ENCODE data around the gene HSBP1L1. TPM values are rescaled to one million over a fixed set of nuclear protein-coding genes. Genes with fewer than 3 reads are reported as not detected.
A peak's percentile ranks its signal among the peaks of the same experiment; 100 is the strongest.

The HSBP1L1 gene
- total and polyA plus RNA-seq, 4 experiments from 2014 or later: 12.7 to 34.8 (median 24.5) TPM

DNA sequence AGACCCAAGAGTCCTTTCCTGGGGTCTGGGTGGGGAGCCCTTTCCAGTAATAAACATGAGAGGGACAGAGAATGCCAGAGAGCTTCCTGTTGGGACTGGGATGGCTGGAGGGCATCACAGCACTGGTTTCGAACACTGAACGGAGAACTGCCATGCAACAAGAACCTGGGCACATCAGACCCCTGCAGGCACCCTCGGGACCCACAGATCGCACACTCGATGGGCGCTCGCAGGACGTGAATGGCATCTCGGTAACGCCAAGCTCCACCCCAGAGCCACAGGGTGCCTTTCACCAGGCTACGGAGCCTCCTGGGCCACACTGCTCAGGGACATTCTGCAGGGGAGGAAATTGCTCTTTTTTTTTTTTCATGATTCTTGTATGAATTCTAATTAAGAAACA, 38.1 kb upstream of the HSBP1L1 start:
- CTCF ChIA-PET (ENCODE audit: partially characterized antibody): no interaction called here
- Mint-ChIP-seq H3K9me3 (peaks cover 0 to 27% (median 23%) of the 10 kb centered on the region in 8 donors), H3K4me3 (no peak overlapping the region), H3K27me3 (no peaks in the 10 kb centered on the region), H3K36me3 (peaks cover 63 to 71% of the 10 kb centered on the region in 2 donors), H3K4me1 (peaks cover 0 to 6% (median 1%) of the 10 kb centered on the region in 4 donors), H3K27ac (peak overlapping the region in 3 of 7 donors; percentile 12 to 52 (median 19))
- POLR2A ChIA-PET (ENCODE audit: partially characterized antibody): no interaction called here
- H3K9me3 ChIP-seq (ENCODE audit: control insufficient read depth in 1 of 2, low read length in 2 of 2): peaks cover 0 to 4% of the 10 kb centered on the region in 2 donors
- H3K27ac ChIP-seq (ENCODE audit: low read depth, low read length): no peak overlapping the region
- H3K27me3 ChIP-seq (ENCODE audit: insufficient read depth, low read length): no peaks in the 10 kb centered on the region
- intact Hi-C loops (cut with micrococcal nuclease): no loop called here
- H3K4me3 ChIP-seq (ENCODE audit: low read length in 2 of 2): no peak overlapping the region
- H3K4me1 ChIP-seq (ENCODE audit: insufficient read depth, low read length): no peaks in the 10 kb centered on the region
- DNase-seq: no peak
- peaks cover 5% of the 10 kb centered on the region for H3K36me3 ChIP-seq (ENCODE audit: insufficient read depth, low read length)

DNA sequence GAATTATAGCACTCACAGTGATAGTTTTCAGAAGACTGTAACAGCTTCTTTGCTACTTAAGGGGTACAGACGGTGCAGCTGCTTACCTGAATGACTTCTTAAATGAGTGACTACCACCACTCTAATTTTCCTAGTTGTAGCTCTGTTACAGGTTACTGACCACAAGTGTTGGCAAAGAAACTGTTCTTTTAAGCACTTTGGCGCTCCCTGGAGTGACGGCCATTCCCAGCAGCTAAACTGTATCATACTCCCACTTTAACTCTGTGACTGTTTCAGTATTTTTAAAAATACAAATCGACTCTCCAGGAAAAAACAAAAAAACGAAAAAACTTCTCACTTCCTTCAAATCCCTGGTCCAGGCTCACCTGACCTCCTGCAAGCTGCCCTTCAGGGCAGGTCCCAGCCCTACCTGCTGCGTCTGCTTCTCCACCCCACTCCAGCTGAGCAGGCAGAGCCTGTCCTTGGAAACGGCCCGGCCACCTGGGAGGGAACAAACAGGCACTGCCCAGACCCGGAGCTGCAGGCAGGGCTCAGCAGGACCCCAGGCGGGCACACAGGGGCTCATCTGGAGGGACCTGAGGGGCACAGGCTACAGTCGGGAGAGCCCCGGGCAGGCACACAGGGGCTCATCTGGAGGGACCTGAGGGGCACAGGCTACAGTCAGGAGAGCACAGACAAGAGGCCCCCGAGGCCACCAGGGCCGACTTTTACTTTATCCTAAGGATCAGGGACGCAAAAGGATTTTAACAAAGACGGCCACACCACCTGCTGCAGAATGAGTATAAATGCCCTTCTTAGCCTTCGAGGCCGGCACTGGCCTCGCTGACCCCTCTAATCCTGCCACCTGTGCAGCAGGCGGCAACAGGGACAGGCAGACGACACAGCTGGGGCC, 37.5 kb upstream of the HSBP1L1 start:
- POLR2A ChIA-PET (ENCODE audit: partially characterized antibody): no interaction called here
- Mint-ChIP-seq H3K9me3 (peaks cover 0 to 32% (median 26%) of the 10 kb centered on the region in 8 donors), H3K27me3 (no peaks in the 10 kb centered on the region), H3K4me3 (no peak overlapping the region), H3K27ac (no peak overlapping the region), H3K36me3 (peaks cover 63 to 72% of the 10 kb centered on the region in 2 donors), H3K4me1 (peaks cover 0 to 6% (median 2%) of the 10 kb centered on the region in 4 donors)
- Histone ChIP-seq H3K4me1 (ENCODE audit: insufficient read depth, low read length) (no peaks in the 10 kb centered on the region), H3K4me3 (ENCODE audit: low read length in 2 of 2) (no peak overlapping the region), H3K27me3 (ENCODE audit: insufficient read depth, low read length) (no peaks in the 10 kb centered on the region), H3K36me3 (ENCODE audit: insufficient read depth, low read length) (peaks cover 5% of the 10 kb centered on the region), H3K27ac (ENCODE audit: low read depth, low read length) (no peak overlapping the region), H3K9me3 (ENCODE audit: control insufficient read depth in 1 of 2, low read length in 2 of 2) (peaks cover 0 to 4% of the 10 kb centered on the region in 2 donors)
- DNase-seq: no peak
- intact Hi-C loops (cut with micrococcal nuclease): no loop called here
- CTCF ChIA-PET (ENCODE audit: partially characterized antibody): no interaction called here

DNA sequence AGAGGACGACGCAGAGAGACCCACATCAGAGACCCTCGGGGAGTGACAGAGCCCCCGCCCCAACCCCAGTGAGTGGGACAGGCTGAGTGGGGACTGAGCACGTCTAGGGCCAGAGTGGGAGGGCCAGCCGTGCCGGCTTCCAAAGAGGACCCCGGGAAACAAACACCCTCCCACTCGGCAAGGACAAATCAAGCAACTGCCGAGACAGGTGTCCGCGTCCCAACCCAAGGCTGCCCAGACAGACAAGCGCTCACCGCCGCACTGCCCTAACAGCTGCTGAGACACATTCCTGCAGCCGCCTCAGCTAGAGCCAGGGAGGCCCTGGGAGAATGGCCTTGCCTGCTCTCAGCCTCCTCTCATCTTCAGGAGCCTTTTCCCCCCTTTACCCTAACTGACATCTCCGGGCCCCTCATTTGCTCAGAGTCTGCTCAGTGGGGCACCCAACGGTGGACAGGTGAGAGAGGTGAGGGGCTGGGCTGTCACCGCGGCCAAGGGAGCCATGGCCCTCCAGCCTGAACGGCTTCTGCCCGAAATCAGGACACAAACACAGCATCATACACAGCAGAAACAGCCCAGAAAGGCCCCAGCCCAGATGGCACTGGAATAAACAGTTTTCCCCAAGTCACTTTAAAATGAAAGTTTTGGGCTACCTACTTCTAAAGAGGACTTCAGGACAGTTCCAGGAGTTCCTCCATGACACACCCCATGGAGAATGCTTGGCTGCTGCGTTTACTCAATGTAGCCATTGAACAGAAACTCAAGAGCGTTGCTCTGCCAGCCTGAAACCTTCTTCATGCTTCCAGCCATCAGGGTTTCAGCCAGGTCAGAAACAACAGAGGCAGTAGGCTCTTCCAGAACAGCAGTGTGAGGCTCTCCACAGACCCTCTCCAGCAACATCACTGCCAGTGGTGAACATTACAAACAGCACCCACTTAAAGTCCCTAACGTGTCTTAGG, 36.6 kb upstream of the HSBP1L1 start:
- CTCF ChIA-PET (ENCODE audit: partially characterized antibody): no interaction called here
- Mint-ChIP-seq H3K4me1 (peaks cover 0 to 6% (median 2%) of the 10 kb centered on the region in 4 donors), H3K27ac (no peak overlapping the region), H3K9me3 (peaks cover 0 to 42% (median 36%) of the 10 kb centered on the region in 8 donors), H3K27me3 (no peaks in the 10 kb centered on the region), H3K36me3 (peaks cover 67 to 81% of the 10 kb centered on the region in 2 donors), H3K4me3 (no peak overlapping the region)
- peaks cover 5% of the 10 kb centered on the region for H3K36me3 ChIP-seq (ENCODE audit: insufficient read depth, low read length)
- intact Hi-C loops (cut with micrococcal nuclease): no loop called here
- H3K9me3 ChIP-seq (ENCODE audit: control insufficient read depth in 1 of 2, low read length in 2 of 2): peaks cover 0 to 4% of the 10 kb centered on the region in 2 donors
- POLR2A ChIA-PET (ENCODE audit: partially characterized antibody): no interaction called here
- no peak overlapping the region for H3K27ac ChIP-seq (ENCODE audit: low read depth, low read length)
- DNase-seq: no peak
- no peaks in the 10 kb centered on the region for H3K27me3 ChIP-seq (ENCODE audit: insufficient read depth, low read length)
- no peaks in the 10 kb centered on the region for H3K4me1 ChIP-seq (ENCODE audit: insufficient read depth, low read length)
- H3K4me3 ChIP-seq (ENCODE audit: low read length in 2 of 2): no peak overlapping the region

DNA sequence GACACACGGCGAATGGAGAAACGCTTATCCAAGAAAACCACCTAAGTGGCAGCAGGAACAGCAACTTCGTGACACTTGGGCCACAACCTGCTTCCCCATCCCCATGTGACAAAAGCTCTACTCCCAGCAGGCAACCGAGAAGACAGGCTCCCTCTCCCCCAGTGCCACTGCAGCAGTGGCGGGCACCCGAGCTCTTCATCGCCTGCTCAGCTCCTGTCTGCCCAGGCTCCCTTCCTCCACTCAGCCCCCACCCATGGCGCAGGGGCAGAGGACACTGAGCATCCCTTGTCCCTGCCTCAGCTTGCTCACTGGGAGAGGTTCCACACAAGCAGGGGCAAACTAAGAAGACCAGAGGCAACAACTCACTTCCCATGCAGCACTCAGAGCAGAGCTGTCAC, 35.9 kb upstream of the HSBP1L1 start:
- CTCF ChIA-PET (ENCODE audit: partially characterized antibody): no interaction called here
- H3K4me3 Mint-ChIP-seq: no peak overlapping the region
- no peak for DNase-seq

GRCh38 chr18:79930020-79930642, 34.3 kb upstream of the HSBP1L1 start:
- intact Hi-C loops (cut with micrococcal nuclease): no loop called here
- peaks cover 0 to 13% of the 10 kb centered on the region in 2 donors for H3K9me3 ChIP-seq (ENCODE audit: control insufficient read depth in 1 of 2, low read length in 2 of 2)

More for the DNA sequence above, 35.9 kb upstream of the HSBP1L1 start:
- no peaks in the 10 kb centered on the region for H3K27me3 Mint-ChIP-seq
- H3K4me3 ChIP-seq (ENCODE audit: low read length in 2 of 2): no peak overlapping the region
- H3K4me1 ChIP-seq (ENCODE audit: insufficient read depth, low read length): no peaks in the 10 kb centered on the region
- H3K4me1 Mint-ChIP-seq: peaks cover 0 to 6% (median 3%) of the 10 kb centered on the region in 4 donors
- H3K36me3 ChIP-seq (ENCODE audit: insufficient read depth, low read length): peaks cover 5% of the 10 kb centered on the region
- no peak overlapping the region for H3K27ac Mint-ChIP-seq
- no peaks in the 10 kb centered on the region for H3K27me3 ChIP-seq (ENCODE audit: insufficient read depth, low read length)
- H3K27ac ChIP-seq (ENCODE audit: low read depth, low read length): no peak overlapping the region
- H3K9me3 Mint-ChIP-seq: peaks cover 0 to 48% (median 42%) of the 10 kb centered on the region in 8 donors
- intact Hi-C loops (cut with micrococcal nuclease): no loop called here
- POLR2A ChIA-PET (ENCODE audit: partially characterized antibody): no interaction called here
- H3K36me3 Mint-ChIP-seq: peaks cover 69 to 84% of the 10 kb centered on the region in 2 donors
- H3K9me3 ChIP-seq (ENCODE audit: control insufficient read depth in 1 of 2, low read length in 2 of 2): peaks cover 0 to 9% of the 10 kb centered on the region in 2 donors

DNA sequence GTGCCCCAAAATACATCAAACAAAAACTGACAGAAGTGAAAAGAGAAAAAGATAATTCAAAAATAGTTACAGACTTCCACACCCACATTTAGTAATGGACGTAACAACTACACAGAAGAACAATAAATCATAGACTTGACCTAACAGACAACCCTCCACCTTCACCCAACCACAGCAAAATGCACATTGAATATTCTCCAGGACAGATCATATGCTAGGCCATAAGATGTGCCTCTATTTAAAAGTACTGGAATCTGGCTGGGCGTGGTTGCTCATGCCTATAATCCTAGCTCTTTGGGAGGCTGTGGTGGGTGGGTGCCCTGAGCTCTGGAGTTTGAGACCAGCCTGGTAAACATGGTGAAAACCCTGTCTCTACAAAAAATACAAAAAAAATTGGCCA, 33.0 kb upstream of the HSBP1L1 start:
- no peaks in the 10 kb centered on the region for H3K27me3 ChIP-seq (ENCODE audit: insufficient read depth, low read length)
- H3K9me3 ChIP-seq (ENCODE audit: control insufficient read depth in 1 of 2, low read length in 2 of 2): peaks cover 0 to 13% of the 10 kb centered on the region in 2 donors
- H3K27ac ChIP-seq (ENCODE audit: low read depth, low read length): no peak overlapping the region
- H3K4me1 Mint-ChIP-seq: peaks cover 0 to 8% (median 3%) of the 10 kb centered on the region in 4 donors
- peaks cover 77 to 89% of the 10 kb centered on the region in 2 donors for H3K36me3 Mint-ChIP-seq
- ChIA-PET POLR2A (ENCODE audit: partially characterized antibody) (no interaction called here), CTCF (ENCODE audit: partially characterized antibody) (no interaction called here)
- H3K4me3 ChIP-seq (ENCODE audit: low read length in 2 of 2): no peak overlapping the region
- peak overlapping the region in 1 of 8 donors; percentile 13 for H3K4me3 Mint-ChIP-seq
- peaks cover 0 to 77% (median 57%) of the 10 kb centered on the region in 8 donors for H3K9me3 Mint-ChIP-seq
- H3K27ac Mint-ChIP-seq: no peak overlapping the region
- H3K27me3 Mint-ChIP-seq: no peaks in the 10 kb centered on the region
- intact Hi-C loops (cut with micrococcal nuclease): no loop called here
- no peaks in the 10 kb centered on the region for H3K4me1 ChIP-seq (ENCODE audit: insufficient read depth, low read length)
- DNase-seq: no peak
- H3K36me3 ChIP-seq (ENCODE audit: insufficient read depth, low read length): peaks cover 5% of the 10 kb centered on the region

More at GRCh38 chr18:79930020-79930642, 34.3 kb upstream of the HSBP1L1 start:
- no peaks in the 10 kb centered on the region for H3K4me1 ChIP-seq (ENCODE audit: insufficient read depth, low read length)
- CTCF ChIA-PET (ENCODE audit: partially characterized antibody): no interaction called here
- Mint-ChIP-seq H3K36me3 (peaks cover 73 to 87% of the 10 kb centered on the region in 2 donors), H3K9me3 (peaks cover 0 to 64% (median 51%) of the 10 kb centered on the region in 8 donors), H3K27me3 (no peaks in the 10 kb centered on the region), H3K4me1 (peaks cover 0 to 6% (median 3%) of the 10 kb centered on the region in 4 donors), H3K4me3 (no peak overlapping the region), H3K27ac (no peak overlapping the region)
- DNase-seq: no peak
- H3K36me3 ChIP-seq (ENCODE audit: insufficient read depth, low read length): peaks cover 5% of the 10 kb centered on the region
- no peaks in the 10 kb centered on the region for H3K27me3 ChIP-seq (ENCODE audit: insufficient read depth, low read length)
- POLR2A ChIA-PET (ENCODE audit: partially characterized antibody): no interaction called here
- H3K27ac ChIP-seq (ENCODE audit: low read depth, low read length): no peak overlapping the region
- no peak overlapping the region for H3K4me3 ChIP-seq (ENCODE audit: low read length in 2 of 2)
